Measurements from ENCODE around the gene EDN1.

- TF ChIP-seq POLR2A (IDR thresholded peaks at IDR 0.05; ENCODE audit: low read depth) (no peak), CTCF (IDR thresholded peaks at IDR 0.05) (no peak), EP300 (IDR thresholded peaks at IDR 0.05) (no peak), POLR2AphosphoS5 (IDR thresholded peaks at IDR 0.05) (no peak)
Measured at GRCh38 chr6:12331951-12332749, 42.0 kb downstream of the EDN1 start.

Measured in esophagus muscularis mucosa (tissue), 4 donors.